HPDE6-E6E7 (cell line): ENCODE data around the gene SLC7A14.

Experiments used
- DNase-seq: peaks from one replicate; pipeline ENCODE4 v3.0.0; 2011; ENCODE audit warnings: missing footprints; ENCODE audit errors: extremely low spot score

The SLC7A14 gene

GRCh38 chr3:170497207-170498095, 88.4 kb downstream of the SLC7A14 start:
- no peak for DNase-seq

- no peak for DNase-seq
Measured at GRCh38 chr3:170496868-170497140, 89.1 kb downstream of the SLC7A14 start.

- no peak for DNase-seq
Measured at GRCh38 chr3:170496026-170496867, 89.6 kb downstream of the SLC7A14 start.

GRCh38 chr3:170494766-170495165, 91.1 kb downstream of the SLC7A14 start:
- DNase-seq: no peak

- DNase-seq: no peak
Measured at GRCh38 chr3:170493712-170494182, 92.1 kb downstream of the SLC7A14 start.

- no peak for DNase-seq
Measured at GRCh38 chr3:170491901-170492300, 94.0 kb downstream of the SLC7A14 start.

GRCh38 chr3:170490828-170491560, 94.9 kb downstream of the SLC7A14 start:
- no peak for DNase-seq

GRCh38 chr3:170488802-170489201, 97.1 kb downstream of the SLC7A14 start:
- no peak for DNase-seq

- DNase-seq: no peak
Measured at GRCh38 chr3:170487031-170487430, 98.8 kb downstream of the SLC7A14 start.

- DNase-seq: no peak
Measured at GRCh38 chr3:170486398-170486797, 99.5 kb downstream of the SLC7A14 start.

- no peak for DNase-seq
Measured at GRCh38 chr3:170485696-170486095, 100.2 kb downstream of the SLC7A14 start.

- DNase-seq: no peak
Measured at GRCh38 chr3:170485294-170485693, 100.6 kb downstream of the SLC7A14 start.

GRCh38 chr3:170484869-170485268, 101.0 kb downstream of the SLC7A14 start:
- DNase-seq: no peak

GRCh38 chr3:170483485-170484262, 102.2 kb downstream of the SLC7A14 start:
- DNase-seq: no peak

GRCh38 chr3:170482199-170482598, 103.7 kb downstream of the SLC7A14 start:
- DNase-seq: no peak

GRCh38 chr3:170480111-170480510, 105.8 kb downstream of the SLC7A14 start:
- no peak for DNase-seq

GRCh38 chr3:170477395-170477794, 108.5 kb downstream of the SLC7A14 start:
- DNase-seq: no peak

- no peak for DNase-seq
Measured at GRCh38 chr3:170476291-170476690, 109.6 kb downstream of the SLC7A14 start.

- DNase-seq: no peak
Measured at GRCh38 chr3:170475092-170475685, 110.7 kb downstream of the SLC7A14 start.

GRCh38 chr3:170473358-170473757, 112.5 kb downstream of the SLC7A14 start:
- no peak for DNase-seq

GRCh38 chr3:170471149-170471548, 114.7 kb downstream of the SLC7A14 start:
- DNase-seq: no peak
